GM21360 (cell line): Measurements from ENCODE around the gene RNF40.
"Not testable (repeated sequence)": the region's sequence is repeated elsewhere in the genome, so short reads cannot be mapped to it uniquely, and the experiment has no call there.

Experiments used
- ATAC-seq: cut with Tn5 transposase; IDR thresholded peaks from one replicate; pipeline ENCODE4 v1.9.1; 2021; ENCODE audit warnings: mild to moderate bottlenecking, moderate library complexity; ENCODE audit not compliant: unreplicated experiment

RNF40 gene

DNA sequence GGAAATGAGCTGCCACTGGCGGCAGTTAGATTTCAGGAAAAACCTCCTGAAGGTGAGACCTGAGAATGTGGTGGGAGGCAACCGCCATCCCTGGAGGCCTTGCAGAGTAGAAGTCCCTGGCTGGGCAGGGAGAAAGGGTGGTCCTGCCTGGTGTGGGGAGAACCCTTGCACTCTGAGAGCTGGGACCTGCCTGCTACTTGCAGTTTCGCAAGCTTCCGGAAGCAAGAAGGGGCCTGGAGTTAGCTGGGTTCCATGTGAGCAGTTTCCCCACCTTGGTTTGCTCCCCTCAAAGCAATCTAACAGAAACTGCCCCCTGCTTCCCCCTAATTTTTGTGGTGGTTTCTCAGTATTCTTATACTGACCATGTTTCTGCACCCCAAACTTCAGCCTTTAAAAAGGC is 18.4 kb downstream of the RNF40 start:
- ATAC-seq = no peak

DNA sequence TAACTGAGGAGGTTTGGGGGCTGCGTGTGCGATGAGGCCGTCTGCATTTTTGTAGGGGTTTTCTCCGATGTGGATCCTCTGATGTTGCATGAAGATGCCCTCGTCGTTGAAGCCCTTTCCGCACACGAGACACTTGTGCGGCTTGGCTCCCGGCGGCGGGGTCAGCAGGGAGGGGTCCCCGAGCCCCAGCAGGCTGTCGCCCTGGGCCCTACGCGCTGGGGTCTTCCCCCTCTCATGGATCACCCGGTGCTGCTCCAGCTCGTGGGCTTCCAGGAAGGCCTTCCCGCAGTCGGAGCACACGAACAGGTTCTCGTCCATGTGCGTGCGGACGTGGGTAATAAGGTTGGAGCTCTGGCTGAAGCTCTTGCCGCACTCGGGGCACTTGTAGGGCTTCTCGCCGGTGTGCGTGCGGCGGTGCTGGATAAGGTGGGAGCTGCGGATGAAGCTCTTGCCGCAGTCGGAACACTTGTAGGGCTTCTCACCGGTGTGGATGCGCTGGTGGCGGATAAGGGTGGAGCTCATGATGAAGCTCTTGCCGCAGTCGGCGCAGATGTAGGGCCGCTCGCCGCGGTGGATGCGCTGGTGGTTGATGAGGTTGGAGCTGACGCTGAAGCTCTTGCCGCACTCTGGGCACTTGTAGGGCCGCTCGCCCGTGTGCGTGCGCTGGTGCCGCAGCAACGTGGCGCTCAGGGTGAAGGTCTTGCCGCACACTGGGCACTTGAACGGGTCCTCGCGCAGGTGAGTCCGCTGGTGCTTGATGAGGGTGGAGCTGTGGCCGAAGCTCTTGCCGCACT is 20.6 kb downstream of the RNF40 start:
- ATAC-seq = no peak

DNA sequence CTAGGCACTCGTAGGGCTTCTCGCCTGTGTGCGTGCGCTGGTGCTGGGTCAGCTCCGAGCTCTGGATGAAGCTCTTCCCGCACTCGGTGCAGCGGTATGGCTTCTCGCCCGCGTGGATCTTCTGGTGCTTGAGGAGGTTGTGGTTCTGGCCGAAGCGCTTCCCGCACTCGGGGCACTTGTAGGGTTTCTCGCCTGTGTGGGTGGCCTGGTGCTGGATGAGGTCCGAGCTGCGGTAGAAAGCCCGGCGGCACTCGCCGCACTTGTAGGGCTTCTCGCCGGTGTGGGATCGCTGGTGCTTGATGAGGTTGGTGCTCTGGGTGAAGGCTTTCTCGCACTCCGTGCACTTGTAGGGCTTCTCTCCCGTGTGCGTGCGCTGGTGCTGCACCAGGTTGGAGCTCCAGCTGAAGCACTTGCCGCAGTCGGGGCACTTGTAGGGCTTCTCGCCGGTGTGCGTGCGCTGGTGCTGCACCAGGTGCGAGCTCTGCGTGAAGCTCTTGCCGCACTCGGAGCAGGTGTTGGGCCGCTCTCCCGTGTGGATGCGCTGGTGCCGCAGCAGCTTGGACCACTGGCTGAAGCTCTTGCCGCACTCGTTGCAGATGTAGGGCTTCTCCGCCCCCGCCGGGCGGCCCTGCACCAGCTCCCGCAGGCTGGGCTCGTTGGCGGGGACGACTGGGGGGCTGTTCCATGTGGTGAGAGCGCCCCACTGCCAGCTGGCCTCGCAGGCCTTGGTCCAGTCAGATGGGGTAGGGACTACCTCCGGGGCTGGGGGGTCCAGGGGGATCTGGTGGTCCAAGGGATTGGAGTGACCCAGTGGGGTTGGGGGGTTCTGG is 21.4 kb downstream of the RNF40 start:
- ATAC-seq = no peak

DNA sequence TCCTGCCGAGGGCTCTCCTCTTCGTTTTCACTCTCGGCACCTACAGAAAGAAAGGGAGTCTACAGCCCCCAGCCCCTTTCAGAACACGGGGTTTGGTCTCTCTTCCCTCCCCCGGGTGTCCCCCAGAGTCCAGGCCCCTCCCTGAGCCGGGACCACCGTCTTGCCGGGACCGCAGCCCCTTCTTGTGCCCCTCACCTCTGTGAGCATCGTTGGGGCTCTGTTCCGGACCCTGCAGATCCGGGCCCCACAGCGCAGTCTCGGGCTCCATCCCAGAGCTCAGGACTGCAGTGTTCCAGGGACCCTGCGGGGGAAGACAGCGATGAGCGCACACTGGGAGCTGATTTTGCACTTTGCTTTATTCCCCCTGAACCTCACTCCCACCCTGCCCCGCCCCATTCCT is 22.1 kb downstream of the RNF40 start:
- no peak for ATAC-seq

DNA sequence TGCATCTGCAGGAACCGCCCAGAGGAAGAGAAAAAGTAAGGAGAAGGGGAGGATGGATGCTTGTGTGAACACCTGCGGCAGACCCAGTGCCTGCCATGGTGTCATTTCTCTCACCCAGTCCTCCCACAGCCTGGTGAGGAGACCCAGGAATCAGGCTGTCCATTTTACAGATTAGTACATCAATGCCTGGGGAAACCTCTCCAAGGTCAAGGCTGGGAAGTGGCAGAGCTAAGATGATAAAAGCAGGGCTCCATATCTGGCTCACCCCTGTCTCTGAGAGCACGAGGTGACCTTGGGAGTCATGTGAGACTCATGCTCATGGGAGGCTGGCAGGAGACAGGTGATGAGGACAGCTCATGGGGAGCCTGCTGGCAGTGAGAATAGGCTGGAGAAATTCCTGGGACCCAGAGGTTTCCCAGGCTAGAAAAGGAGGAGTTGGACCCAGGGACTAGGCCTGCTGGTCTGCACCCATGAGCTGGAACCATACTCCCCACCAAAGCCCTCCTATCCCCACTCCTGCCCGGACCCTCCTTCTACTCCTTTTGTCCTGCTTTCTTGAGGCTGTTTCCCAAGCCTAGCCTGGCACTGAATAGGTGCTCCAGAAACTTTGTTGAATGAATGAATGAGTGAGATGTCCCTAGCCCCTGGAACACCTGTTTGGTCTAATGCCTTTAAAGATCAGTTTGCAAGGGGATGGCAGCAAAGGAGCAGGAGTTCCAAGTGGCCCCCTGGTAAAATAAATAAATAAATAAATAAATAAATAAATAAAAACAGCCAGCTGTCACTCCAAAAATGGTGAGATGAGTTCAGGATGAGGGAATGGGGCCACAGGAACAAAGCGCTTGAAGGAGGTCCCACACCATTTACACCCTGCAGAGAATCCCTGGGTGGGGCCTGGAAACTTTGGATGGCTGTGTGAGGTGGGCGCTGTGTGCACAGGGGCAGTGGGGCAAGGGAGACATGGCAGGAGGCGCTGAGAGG is 23.3 kb downstream of the RNF40 start:
- ATAC-seq = no peak

DNA sequence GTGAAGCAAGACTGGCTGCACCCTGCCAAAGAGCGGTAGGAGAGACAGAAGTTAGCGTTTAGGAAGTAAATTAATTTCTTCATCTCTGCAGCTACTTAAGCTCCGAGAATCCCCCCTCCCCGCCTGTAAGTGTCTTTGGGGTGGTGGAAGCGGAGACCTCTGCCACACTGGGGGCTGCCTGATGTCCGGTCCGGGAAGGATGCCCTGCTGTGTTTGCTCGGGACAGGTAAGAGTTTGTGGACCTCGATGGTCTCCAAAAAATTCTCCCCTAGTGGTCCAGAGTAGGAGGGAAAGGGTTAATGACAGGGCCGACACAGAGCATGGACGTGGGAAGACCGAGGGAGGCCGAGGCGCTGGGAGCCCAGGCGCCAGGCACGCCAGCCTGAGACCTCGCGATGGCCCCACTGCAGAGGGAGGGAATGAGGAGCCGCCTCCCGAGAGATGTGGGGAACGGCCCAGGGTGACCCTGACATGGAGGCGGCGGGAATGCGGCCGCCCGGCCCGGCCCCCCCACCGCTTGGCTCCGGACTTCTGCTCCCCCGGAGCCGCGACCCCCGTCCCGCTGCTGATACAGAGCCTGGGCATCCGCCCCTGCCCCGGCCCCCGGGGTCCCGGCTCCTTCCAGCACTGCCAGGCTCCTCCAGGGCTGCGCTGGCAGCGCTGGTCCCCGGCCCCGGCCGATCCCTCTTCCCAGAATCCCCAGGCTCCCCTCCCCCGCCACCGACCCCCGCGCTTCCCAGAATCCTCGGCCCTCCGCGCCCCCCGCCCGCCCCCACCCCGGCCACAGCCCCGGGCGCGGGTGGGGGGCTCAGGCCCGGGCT is 24.2 kb downstream of the RNF40 start:
- no peak for ATAC-seq

DNA sequence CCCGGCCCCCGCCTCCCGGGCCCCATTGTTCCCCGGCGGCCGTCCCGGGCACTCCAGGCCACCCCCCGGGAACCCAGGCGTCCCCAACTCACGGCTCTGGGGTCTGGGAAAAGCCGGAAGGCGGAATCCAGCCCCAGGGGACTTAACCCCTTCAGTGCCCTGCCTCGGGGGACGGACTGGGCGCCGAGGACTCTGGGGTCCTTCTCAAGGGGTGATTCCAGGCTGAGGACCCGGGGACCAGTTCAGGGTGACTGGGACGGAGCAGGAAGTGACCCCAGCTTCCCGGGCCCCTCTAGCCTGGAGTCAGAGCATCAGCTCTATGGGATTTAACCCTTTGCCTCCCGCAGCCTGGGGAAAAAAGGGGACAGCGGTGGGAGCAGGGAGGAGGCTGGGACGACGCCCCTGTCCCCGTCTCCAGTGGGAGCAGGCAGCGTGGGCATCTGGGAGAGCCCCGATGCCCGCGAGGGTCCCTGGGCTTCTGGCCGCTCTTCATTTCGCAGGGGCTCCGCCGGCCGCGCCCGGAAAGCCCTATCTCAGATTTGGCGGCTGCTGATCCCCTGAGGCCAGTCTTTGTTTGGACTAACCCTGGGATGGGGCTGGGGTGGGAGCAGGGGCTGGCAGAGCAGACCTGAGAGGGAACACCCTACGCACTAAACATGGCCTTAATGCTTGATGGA is 25.0 kb downstream of the RNF40 start, which contains the start of gene ZNF629:
Gene ZNF629 (minus strand): TSS at position 270 of the 677 bp plus-strand sequence. CDS start 2,723 bp downstream, outside the sequence.
- no peak for ATAC-seq

DNA sequence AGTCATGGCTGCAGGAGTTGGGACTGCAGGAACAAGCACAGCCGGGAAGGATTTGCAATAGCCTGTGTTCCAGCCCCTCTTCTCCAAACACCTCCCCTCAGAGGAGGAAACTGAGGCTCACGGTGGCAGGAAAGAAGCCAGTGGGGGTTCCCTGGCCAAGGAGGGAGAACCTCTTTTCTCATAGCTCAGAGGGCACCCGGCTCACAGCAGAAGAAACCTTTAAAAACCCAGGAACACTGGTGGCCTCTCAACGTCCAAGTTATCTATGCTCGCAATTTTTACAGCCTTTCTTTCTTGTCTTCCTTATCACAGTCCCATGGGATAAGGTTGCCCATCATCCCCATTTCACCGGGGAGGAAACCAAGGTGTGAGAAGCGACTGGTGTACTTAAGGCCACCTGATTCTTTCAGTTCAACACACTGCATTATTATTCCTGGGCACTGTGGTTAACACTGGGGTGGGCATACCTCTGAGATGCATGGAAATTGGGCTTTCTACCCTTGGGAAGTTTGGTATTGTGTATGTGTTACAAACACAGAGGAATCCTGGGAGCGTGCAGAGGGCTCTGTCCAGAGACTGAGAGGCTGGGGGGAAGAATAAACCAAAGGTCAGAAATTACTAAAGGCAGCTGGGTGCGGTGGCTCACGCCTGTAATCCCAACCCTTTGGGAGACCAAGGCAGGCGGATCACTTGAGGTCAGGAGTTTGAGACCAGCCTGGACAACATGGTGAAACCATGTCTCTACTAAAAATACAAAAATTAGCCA is 25.7 kb downstream of the RNF40 start:
- no peak for ATAC-seq

DNA sequence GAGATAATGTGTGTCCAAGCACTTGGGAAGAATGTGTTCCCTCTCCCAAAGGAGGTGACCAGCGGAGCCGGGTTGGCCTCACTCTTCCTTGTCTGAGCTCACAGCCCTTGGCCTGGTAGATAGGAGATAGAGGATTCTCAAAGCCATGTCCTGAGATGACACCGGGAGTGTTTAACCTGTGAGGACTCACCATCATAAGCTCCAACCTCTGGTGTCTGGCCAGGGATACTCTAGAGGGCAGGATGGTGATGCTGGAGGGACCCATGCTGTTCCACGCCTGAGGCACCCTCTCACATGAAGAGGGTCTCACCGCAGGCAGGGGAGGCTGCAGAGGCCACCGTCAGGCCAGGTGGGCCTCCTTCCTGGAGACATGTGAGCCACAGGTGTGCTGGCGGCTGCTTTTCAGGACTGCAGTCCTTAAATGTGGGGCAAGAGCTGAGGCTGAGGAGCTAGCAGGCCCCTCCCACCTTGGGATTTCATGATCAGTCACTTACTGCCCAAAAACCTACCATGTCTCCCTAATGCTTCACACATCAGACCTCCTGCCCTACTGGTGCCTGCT is 31.5 kb downstream of the RNF40 start:
- no peak for ATAC-seq

DNA sequence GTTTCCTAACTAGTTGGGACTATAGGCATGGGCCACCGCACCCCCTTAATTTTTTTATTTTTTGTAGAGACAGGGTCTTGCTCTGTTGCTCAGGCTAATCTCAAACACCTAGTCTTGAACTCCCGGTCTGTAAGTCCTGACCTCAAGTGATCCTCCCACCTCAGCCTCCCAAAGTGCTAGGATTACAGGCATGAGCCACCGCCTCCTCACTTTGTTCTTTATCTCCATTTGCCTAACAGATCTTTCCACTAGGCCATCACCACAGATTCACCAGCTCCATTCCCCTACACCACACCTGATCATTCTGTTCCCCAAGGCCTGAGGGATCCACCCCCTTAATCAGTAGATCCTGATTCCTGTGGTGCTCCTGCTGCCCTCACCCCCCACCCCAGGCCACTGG is 32.5 kb downstream of the RNF40 start:
- ATAC-seq = no peak

DNA sequence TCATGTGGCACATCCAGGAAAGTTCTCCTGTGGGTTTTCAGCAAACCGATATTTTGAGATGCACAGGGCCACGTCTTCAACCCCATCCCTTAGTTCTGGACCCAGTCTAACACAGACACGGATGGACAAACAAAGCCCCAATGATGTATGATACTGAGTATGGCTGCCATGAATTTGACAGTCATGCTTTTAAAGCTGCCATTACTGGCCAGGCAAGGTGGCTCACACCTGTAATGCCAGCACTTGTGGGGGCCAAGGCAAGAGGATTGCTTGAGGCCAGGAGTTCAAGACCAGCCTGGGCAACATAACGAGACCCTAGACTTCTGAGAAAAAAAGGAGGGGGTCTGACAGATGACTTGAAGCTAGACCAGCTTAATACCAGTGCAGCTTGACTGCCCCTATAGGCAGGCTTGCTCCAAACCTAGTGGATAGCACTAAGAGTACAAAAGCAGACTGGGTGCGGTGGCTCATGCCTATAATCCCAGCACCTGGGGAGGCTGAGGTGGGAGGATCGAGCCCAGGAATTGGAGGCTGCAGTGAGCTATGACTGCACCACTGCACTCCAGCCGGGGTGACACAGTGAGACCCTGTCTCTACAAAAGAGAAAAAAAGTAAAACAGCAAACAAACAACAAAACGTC is 35.7 kb downstream of the RNF40 start:
- ATAC-seq = no peak

DNA sequence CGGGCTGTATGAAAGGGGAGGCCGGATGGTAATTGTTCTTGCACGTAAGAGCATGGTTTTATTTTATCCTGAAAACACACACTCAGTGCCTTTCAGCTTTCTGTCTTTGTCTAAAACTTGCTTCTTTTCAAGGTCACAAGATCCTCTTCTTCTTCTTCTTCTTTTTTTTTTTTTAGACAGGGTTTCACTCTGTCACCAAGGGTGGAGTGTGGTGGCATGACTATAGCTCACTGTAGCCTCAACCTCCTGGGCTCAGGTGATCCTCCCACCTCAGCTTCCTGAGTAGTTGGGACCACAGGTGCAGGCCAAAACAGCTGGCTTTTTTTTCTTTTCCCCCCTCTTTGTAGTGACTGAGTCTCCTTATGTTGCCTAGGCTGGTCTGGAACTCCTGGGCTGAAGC is 40.8 kb downstream of the RNF40 start:
- no peak for ATAC-seq

DNA sequence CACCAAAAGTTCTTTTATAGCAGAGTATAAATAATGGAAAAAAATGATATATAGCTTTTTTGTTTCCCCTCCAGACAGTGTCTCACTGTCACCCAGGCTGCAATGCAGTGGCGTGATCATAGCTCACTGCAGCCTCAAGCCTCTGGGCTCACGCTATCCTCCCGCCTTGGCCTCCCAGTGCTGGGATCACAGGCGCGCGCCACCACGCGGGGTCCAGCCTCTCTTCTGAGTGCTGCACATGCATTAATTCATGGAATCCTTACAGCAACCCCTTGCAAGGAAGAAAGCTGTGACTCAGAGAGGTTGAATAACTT is 42.9 kb downstream of the RNF40 start:
- ATAC-seq = no peak

DNA sequence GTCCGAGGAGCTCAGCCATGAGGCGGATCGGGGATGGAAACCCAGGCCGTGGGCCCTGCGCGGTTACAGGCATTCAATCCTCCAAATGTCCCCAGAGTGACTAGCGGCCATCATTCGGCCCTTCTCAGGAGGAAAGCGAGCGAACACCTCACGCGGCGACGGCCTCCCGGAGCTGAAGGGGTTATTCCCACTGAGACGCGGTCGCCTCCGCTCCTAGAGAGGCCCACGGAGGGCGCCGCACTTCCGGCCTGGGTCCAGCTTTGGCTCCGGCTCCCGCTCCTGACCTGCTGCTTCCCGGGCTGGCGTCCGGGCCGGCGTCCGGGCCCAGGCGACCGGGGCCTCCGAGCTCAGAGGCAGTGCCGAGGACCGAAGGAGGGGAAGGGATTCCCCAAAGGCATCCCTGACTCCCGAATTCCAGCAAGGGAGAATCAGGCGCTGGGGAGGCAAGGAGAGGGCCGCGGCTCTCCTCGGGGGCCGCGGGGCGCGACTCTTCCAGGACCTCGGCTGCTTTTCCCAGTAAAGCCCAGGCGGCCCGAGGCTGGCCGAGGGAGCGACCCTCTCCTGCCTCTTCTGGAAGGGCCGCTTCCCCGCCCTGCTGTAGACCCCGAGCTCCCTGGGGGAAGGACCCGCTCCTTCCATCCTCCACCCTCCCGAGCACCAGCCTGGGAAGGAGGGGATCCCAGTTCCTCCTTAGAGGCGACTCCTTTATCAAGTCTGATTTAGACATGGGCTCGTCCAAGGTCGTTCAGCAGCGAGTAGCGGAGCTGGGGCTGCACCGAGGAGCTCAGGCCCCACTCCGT is 43.4 kb downstream of the RNF40 start:
- no peak for ATAC-seq

DNA sequence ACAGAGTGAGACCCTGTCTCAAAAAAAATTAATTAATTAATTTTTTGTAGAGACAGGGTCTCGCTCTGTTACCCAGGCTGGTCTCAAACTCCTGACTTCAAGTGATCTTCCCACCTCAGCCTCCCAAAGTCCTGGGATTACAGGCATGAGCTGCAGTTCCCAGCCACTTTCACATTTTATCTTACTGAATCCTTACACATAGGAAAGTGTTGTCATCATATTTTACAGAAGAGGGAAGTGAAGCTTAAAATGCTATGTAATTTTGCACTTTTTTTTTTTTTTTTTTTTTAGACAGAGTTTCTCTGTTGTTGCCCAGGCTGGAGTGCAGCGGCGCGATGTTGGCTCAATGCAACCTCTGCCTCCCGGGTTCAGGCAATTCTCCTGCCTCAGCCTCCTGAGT is 46.0 kb downstream of the RNF40 start:
- no peak for ATAC-seq

DNA sequence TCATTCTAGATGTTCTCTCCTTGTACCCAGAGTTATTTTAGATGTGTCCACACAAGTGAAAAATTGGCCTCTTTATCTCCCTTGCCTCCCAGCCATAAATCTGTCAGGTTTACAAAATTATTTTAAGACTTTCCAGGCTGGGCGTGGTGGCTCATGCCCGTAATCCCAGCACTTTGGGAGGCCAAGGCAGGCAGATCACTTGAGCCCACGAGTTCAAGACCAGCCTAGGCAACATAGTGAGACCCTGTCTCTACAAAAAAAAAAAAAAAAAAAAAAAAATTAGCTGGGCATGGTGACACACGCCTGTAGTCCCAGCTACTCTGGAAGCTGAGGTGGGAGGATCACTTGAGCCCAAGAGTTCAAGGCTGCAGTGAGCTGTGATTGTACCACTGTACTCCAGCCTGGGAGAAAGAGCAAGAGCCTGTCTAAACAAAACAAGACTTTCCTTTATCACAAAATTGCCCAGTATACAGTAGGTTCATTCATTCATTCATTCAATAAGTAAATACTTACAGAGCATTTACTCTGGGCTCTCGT is 46.8 kb downstream of the RNF40 start:
- ATAC-seq = not testable (repeated sequence)

DNA sequence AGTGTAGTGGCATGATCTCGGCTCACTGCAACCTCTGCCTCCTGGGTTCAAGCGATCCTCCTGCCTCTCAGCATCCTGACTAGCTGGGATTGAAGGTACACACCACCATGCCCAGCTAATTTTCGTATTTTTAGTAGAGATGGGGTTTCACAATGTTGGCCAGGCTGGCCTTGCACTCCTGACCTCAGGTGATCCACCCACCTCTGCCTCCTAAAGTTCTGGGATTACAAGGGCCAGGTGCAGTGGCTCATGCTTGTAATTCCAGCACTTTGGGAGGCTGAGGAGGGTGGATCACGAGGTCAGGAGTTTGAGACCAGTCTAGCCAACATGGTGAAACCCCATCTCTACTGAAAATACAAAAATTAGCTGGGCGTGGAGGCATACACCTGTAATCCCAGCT is 47.6 kb downstream of the RNF40 start:
- ATAC-seq = not testable (repeated sequence)
